LNCaP clone FGC (cell line): ENCODE measurements around the gene ICAM2.

Experiments used
- DNase-seq: peaks from one replicate; pipeline ENCODE4 v3.0.0-alpha.2; 2011; ENCODE audit warnings: low read depth
- H3K4me3 ChIP-seq: 2 replicates; pipeline ENCODE4 v1.5.1; 2011; ENCODE audit warnings: mild to moderate bottlenecking, low read depth, low read length, control low read depth
- TF ChIP-seq, protein P1 (sequence below): IDR thresholded peaks from 2 replicates; pipeline ENCODE4 v1.5.1; 2012; ENCODE audit warnings: mild to moderate bottlenecking; ENCODE audit not compliant: control insufficient read depth, insufficient read depth; ENCODE audit errors: extremely low read depth

The ICAM2 gene

DNA sequence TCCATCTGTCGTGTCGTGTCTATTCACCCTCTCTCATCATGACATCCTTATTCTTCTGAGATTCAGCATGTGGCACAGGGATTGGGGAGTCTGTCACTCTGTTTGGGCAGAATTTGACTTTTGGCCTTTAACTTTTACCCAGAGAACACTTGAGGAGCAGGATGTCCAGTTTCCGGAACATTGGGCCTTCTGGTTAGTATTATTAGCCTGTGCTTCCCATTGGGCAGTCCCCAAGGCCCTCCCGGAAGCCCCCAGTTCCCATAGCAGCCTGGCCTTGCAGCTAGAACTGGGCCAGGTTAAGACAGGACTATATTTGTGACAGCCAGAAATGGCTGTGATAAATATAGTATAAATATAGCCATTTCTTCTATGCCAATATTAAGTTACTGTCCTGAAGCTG is 57.3 kb downstream of the ICAM2 start:
- H3K4me3 ChIP-seq, result no peak overlapping the region
- TF ChIP-seq, protein P1, sequence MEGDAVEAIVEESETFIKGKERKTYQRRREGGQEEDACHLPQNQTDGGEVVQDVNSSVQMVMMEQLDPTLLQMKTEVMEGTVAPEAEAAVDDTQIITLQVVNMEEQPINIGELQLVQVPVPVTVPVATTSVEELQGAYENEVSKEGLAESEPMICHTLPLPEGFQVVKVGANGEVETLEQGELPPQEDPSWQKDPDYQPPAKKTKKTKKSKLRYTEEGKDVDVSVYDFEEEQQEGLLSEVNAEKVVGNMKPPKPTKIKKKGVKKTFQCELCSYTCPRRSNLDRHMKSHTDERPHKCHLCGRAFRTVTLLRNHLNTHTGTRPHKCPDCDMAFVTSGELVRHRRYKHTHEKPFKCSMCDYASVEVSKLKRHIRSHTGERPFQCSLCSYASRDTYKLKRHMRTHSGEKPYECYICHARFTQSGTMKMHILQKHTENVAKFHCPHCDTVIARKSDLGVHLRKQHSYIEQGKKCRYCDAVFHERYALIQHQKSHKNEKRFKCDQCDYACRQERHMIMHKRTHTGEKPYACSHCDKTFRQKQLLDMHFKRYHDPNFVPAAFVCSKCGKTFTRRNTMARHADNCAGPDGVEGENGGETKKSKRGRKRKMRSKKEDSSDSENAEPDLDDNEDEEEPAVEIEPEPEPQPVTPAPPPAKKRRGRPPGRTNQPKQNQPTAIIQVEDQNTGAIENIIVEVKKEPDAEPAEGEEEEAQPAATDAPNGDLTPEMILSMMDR, result no peak
- DNase-seq, result no peak

DNA sequence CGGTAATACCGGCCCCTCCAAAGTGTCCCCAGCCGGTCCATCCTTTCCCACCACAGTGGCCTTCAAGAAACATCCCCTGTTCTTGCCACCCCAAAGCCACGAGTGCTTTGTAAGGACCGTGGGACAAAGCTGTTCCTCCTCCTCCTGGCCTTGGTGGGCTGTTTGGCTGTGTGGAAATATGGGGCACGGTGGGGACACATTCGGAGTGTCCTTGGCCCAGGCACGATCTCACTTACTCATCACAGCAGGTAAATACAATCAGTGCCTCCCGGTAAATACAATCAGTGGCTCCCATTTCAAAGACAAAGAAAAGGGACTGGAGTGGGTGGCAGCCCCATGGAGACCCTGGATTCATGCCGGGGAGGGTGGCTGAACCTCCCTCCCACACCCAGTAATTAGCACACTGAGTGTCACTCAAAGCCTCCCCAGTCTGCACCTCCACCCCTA is 58.1 kb downstream of the ICAM2 start:
- TF ChIP-seq, protein P1, result no peak
- no peak overlapping the region for H3K4me3 ChIP-seq
- no peak for DNase-seq

DNA sequence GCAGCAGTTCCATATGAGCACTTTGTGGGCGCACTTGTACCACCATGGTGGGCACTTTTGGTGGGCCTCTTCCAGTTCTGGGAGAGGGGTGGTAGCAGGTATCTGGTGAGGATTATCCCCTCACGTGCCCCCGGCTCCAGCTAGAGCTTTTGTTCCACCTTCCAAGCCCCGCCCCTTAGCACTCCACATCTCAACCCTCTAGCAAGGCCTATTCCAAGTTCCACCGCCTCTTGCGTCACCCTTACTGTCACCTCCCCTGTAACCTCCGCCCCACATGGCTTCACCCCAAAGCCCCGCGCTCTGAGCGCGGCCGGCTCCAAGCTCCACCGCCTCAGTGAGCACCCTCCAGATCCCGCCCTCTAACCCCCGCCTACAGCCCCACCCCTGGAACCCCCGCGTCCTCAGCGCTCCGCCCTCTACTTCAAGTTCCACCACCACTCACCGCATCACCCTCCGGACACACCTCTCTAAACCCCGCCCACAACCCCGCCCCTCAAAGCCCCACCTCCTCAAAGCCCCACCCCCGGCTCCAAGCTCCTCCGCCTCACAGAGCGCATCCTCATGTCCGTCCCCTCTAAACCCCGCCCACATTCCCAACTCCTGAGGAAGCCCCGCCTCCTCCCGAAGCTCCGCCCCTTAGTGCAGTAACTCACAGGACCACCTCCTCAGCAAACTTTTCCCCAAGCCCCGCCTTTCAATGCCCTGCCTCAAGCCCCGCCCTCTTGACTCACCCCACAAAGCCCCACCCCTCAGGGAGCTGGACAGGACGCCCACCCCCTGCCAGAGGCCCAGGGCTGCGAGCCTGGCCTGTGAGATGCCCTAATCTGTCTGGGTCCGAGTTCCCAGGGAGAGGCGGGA is 58.8 kb downstream of the ICAM2 start:
- H3K4me3 ChIP-seq, result no peak overlapping the region
- peak; percentile 6 for DNase-seq
- TF ChIP-seq, protein P1, result no peak

DNA sequence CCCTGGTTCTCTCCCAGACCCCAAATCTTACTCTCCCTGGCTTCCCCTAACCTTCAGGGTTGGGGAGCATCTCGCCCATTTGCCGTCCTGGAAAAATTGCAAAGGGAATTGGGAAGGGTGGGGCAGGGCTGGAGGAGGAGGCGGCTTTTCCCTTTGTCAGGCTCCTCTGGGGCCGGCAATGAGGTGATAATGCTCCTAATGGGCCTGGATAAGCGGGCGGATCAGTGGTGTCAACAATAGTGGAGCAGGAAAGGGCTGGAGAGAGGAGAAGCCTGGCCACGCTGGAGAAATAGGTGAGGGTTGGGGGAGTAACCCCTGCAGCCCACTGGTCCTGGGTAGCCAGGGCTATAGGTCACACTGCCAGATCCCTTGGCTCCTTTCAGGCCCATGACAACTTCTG is 60.0 kb downstream of the ICAM2 start:
- no peak overlapping the region for H3K4me3 ChIP-seq
- DNase-seq, result no peak
- TF ChIP-seq, protein P1, result no peak

DNA sequence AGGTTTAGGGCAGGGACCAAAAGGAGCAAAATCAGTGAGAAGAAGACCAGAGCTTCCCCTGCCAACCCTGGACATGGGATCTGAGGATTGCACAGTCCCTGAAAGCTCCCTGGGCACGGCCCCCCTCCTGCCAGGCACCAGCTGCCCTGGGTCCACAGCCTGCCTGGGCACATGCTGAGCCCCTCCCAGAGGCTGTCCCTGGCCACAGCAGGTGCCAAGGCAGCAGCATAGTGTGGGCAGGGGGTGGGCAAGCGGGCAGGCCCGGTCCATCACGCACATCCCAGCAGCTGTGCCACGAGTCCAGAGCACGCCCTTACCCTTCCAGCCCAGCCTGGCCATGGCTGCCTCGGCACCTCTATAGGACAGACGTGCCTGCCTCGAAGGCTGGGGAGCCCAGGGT is 60.4 kb downstream of the ICAM2 start:
- DNase-seq, result no peak
- no peak overlapping the region for H3K4me3 ChIP-seq
- TF ChIP-seq, protein P1, result no peak

DNA sequence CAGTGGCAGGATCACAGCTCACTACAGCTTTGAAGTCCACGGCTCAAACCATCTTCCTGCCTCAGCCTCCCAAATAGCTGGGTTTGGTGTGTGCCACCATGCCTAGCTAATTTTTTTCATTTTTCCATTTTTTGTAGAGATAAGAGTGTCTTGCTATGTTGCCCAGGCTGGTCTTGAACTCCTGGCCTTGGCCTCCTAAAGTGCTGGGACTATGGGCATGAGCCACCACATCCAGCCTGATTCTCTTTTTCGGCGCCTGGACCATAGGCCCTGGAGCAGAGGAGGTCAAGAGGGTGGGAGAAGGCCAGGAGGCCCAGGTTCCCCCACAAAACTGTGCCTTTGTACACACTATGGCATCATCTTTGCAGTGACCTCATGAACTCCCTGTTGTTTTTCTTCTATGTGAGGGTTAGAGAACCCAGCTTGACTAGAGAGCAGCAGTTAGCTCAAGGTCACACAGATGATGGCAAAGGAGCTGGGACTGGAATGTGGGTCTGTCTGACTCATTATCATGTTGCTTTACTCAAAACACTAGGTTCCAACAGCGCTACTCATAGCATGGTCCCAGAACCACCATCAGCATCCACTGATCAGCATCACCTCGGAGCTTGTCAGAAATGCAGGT is 64.0 kb downstream of the ICAM2 start:
- TF ChIP-seq, protein P1, result no peak
- DNase-seq, result no peak
- H3K4me3 ChIP-seq, result no peak overlapping the region

DNA sequence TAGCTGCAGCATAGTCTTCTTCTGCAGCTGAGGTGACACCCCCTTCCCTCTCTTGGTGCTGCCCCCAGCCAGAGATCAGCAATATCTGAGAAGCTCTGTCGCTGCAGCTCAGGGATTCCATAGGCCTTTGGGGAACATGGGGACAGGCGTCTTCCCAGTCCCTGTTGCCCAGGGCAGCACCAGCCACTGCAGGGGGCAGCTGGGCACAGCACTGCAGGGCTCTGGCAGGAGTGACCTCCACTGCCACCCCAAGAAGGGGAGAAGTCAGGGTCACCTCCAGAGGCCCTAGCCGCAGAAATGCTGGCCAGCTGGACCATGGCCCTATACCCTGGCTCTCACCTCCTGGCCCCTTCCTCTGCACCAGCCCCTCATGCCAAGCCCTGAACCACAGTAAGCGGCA is 64.6 kb downstream of the ICAM2 start:
- no peak for DNase-seq
- TF ChIP-seq, protein P1, result no peak
- no peak overlapping the region for H3K4me3 ChIP-seq
